Lung (tissue), 12 donors: ENCODE data around the gene CAMK1D. TPM values are rescaled to one million over a fixed set of nuclear protein-coding genes. Genes with fewer than 3 reads are reported as not detected.
"Not testable (repeated sequence)": the region's sequence is repeated elsewhere in the genome, so short reads cannot be mapped to it uniquely, and the experiment has no call there.

Source experiments
- ATAC-seq: fragments of 200-7000 bp; cut with Tn5 transposase; one replicate; pipeline ENCODE4 v1.9.1; 2020; ENCODE audit warnings: moderate number of reproducible peaks; ENCODE audit not compliant: insufficient read depth, low FRiP score
- DNase-seq, 3 donors: peaks; one replicate each; pipeline ENCODE4 v3.0.0-alpha.2; 2013 to 2017
- H3K27ac ChIP-seq, 2 donors: one replicate each; pipeline ENCODE4 v1.5.1; 2013; ENCODE audit warnings: mild to moderate bottlenecking in 2 of 2, moderate library complexity in 2 of 2, control low read depth in 1 of 2, inconsistent platforms in 1 of 2, low read depth in 1 of 2, low read length in 1 of 2
- H3K27me3 ChIP-seq, 3 donors: one replicate each; pipeline ENCODE4 v1.5.1; 2013; ENCODE audit warnings: low read length in 2 of 3; ENCODE audit not compliant: control insufficient read depth in 3 of 3, insufficient read depth in 3 of 3
- H3K36me3 ChIP-seq, 4 donors: one replicate each; pipeline ENCODE4 v1.5.1; 2013; ENCODE audit warnings: low read length in 4 of 4, mild to moderate bottlenecking in 1 of 4, moderate library complexity in 1 of 4; ENCODE audit not compliant: control insufficient read depth in 4 of 4, insufficient read depth in 4 of 4
- H3K4me1 ChIP-seq, 5 donors: one replicate each; pipeline ENCODE4 v1.5.1; 2013; ENCODE audit warnings: low read length in 5 of 5, mild to moderate bottlenecking in 2 of 5, moderate library complexity in 1 of 5; ENCODE audit not compliant: control insufficient read depth in 5 of 5, insufficient read depth in 5 of 5
- H3K4me3 ChIP-seq: one replicate; pipeline ENCODE4 v1.5.1; 2013; ENCODE audit warnings: mild to moderate bottlenecking, control low read depth, moderate library complexity
- H3K9ac ChIP-seq, 2 donors: one replicate each; pipeline ENCODE4 v1.5.1; 2013; ENCODE audit warnings: low read length in 2 of 2, control low read depth in 1 of 2; ENCODE audit not compliant: insufficient read depth in 1 of 2
- H3K9me3 ChIP-seq, 4 donors: one replicate each; pipeline ENCODE4 v1.5.1; 2013; ENCODE audit warnings: low read length in 3 of 4, mild to moderate bottlenecking in 1 of 4, moderate library complexity in 1 of 4; ENCODE audit not compliant: control insufficient read depth in 4 of 4, insufficient read depth in 3 of 4
- WGBS, 2 donors: extraction: QIAGEN DNeasy Blood & Tissue Kit; methylation state at CpG; one replicate each; pipeline ENCODE4 v1.1.7; 2013; 5-methylcytosine and 5-hydroxymethylcytosine counted together
- polyA plus RNA-seq, 2 donors: library from polyadenylated mRNA; stranded (reverse); fragments of 200-250 nt; gene quantifications; one replicate each; pipeline ENCODE4 v1.2.1, GENCODE V29; 2013
- total RNA-seq, 2 donors: library from RNA; depleted of rRNA in 1 of 2; stranded (reverse); fragments of >200 nt in 1 of 2; gene quantifications; one replicate each; pipeline ENCODE4 v1.2.1, GENCODE V29; 2014 to 2021
- TF ChIP-seq, protein P1 (sequence below): IDR thresholded peaks from 2 replicates; pipeline ENCODE4 v1.5.1; 2012; ENCODE audit warnings: mild to moderate bottlenecking; ENCODE audit errors: control extremely low read depth, extremely low read depth
- donor health status: control.
- donor health status: control.
- donor health status: Bipolar disorder and iron deficiency.
- donor health status: healthy.
- donor health status: DM: yes; HTN: yes; CAD: no.

The CAMK1D gene
- total and polyA plus RNA-seq, 4 donors, result 3.2 to 37.4 (median 7.0) TPM

DNA sequence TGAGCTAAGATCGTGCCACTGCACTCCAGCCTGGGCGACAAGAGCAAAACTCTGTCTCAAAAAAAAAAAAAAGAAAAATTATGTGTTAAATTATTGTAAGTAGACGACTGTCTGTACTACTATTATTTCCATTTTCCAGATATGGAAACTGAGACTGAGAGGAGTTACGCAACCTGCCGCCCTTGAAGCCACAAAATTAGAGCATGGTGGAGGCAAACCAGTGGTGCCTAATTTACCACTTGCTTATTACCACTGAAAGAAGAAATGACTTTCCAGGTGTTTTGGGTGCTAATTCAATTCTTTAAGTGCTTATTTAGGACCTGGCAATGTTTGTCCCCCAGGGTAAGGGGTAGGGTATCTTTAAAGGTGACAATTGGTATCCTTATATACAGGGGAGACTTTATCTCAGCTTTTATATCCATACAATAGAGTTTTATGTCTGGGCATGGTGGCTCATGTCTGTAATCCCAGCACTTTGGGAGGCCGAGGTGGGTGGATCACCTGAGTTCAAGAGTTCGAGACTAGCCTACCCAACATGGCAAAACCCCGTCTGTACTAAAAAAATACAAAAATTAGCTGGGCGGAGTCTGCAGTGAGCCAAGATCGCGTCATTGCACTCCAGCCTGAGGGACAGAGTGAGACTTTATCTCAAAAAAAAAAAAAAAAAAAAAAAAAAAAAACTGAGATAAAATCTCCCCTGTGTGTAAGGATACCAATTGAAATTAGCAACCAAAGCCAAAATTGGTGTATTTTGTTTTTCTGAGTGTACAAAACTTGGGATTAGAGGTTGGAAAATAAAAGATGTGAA, 16.6 kb upstream of the CAMK1D start:
- Histone ChIP-seq H3K9me3 (no peaks in the 10 kb centered on the region), H3K4me1 (peaks cover 0 to 3% (median 0%) of the 10 kb centered on the region in 5 donors), H3K27ac (peak overlapping the region in 1 of 2 donors; percentile 37), H3K9ac (no peak overlapping the region), H3K27me3 (peaks cover 0 to 9% (median 0%) of the 10 kb centered on the region in 3 donors), H3K36me3 (no peaks in the 10 kb centered on the region), H3K4me3 (no peak overlapping the region)
- DNase-seq (peak in 1 of 3 donors; percentile 8), ATAC-seq (no peak)
- TF ChIP-seq, protein P1, sequence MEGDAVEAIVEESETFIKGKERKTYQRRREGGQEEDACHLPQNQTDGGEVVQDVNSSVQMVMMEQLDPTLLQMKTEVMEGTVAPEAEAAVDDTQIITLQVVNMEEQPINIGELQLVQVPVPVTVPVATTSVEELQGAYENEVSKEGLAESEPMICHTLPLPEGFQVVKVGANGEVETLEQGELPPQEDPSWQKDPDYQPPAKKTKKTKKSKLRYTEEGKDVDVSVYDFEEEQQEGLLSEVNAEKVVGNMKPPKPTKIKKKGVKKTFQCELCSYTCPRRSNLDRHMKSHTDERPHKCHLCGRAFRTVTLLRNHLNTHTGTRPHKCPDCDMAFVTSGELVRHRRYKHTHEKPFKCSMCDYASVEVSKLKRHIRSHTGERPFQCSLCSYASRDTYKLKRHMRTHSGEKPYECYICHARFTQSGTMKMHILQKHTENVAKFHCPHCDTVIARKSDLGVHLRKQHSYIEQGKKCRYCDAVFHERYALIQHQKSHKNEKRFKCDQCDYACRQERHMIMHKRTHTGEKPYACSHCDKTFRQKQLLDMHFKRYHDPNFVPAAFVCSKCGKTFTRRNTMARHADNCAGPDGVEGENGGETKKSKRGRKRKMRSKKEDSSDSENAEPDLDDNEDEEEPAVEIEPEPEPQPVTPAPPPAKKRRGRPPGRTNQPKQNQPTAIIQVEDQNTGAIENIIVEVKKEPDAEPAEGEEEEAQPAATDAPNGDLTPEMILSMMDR, result no peak
- 77 to 85% methylated on average over 11 of the region's 11 CpGs for WGBS, 2 donors

DNA sequence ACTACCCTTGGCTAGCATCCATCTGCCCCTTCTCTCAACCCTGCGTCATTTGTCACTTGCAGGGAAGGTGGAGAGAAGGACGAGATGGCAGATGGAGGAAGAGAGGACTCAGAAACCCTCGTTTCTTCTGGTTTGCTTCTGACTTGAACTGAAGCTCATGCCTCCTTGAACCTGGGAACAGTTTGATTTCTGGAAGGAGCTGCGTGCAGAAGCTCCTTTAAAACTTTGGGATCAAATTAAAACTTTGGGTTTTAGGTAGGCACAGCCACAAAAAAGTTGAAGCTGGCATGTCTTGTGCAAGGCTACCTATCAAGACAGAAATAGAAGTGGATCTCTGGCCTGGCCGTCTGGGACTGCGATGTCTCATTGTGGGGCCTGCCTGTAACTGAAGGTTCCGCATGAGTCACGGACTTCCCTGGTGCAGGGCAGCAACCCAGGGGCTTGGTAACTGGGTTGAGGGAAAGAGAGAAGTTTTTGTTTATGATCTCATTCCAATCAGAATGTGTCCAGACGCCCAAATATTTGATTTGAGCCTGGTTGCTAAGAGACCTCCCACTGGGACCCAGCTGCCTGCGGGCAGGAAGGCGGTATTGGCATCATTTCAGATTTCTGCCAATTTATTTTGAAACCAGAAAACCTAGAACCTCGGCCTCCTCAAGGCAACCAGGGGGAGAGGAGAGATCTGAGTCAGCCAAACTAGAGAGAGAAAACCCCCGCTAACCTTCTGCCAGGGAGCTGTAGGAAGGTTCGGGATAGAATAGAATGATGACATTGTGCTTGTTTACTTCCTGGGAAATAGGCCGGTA, 15.8 kb upstream of the CAMK1D start:
- TF ChIP-seq, protein P1, result no peak
- Histone ChIP-seq H3K4me1 (peaks cover 0 to 3% (median 0%) of the 10 kb centered on the region in 5 donors), H3K9me3 (no peaks in the 10 kb centered on the region), H3K36me3 (no peaks in the 10 kb centered on the region), H3K27me3 (peaks cover 0 to 13% (median 0%) of the 10 kb centered on the region in 3 donors), H3K4me3 (no peak overlapping the region), H3K27ac (peak overlapping the region; percentile 35 to 37), H3K9ac (no peak overlapping the region)
- peak; percentile 42 to 69 (median 50) for DNase-seq
- ATAC-seq, result peak; percentile 94
- 24 to 29% methylated on average over 15 of the region's 15 CpGs for WGBS, 2 donors

DNA sequence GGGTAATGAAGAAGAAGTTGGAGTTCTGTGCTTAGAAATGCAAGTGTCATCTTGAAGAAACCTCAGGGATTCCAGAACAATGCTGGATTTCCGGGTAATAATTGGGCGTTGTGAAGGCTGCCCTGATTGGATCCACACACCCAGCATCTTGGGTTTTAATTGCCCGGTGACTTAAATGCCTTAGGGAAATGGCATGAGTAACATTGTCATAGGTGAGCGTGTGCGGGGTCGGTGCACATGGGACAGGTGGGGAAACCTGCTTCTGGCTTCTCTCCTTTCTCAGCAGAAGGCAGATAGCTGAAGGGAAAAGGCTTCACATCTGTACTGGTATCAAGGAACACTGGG, 15.2 kb upstream of the CAMK1D start:
- Histone ChIP-seq H3K36me3 (no peaks in the 10 kb centered on the region), H3K9me3 (no peaks in the 10 kb centered on the region), H3K4me1 (peaks cover 0 to 3% (median 0%) of the 10 kb centered on the region in 5 donors), H3K9ac (no peak overlapping the region), H3K27ac (peak overlapping the region in 1 of 2 donors; percentile 24), H3K4me3 (no peak overlapping the region), H3K27me3 (peaks cover 0 to 13% (median 0%) of the 10 kb centered on the region in 3 donors)
- TF ChIP-seq, protein P1, result no peak
- no peak for ATAC-seq
- 82 to 85% methylated on average over 6 of the region's 6 CpGs for WGBS, 2 donors
- no peak for DNase-seq

DNA sequence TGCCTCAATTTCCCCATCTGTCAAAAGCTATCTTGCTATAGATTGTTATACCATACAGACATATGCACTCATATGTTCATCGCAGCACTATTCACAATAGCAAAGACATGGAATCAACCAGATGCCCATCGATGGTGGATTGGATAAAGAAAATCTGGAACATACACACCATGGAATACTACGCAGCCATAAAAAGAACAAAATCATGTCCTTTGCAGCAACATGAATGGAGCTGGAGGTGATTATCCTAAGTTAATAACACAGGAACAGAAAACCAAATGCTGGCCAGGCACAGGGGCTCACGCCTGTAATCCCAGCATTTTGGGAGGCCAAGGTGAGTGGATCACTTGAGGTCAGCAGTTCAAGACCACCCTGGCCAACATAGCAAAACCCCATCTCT, 14.2 kb upstream of the CAMK1D start:
- H3K4me3 ChIP-seq, H3K36me3 ChIP-seq, H3K4me1 ChIP-seq, DNase-seq, H3K9me3 ChIP-seq, H3K9ac ChIP-seq, ATAC-seq, H3K27ac ChIP-seq: not testable (repeated sequence)
- H3K27me3 ChIP-seq, result peaks cover 0 to 13% (median 0%) of the 10 kb centered on the region in 3 donors
- WGBS, 2 donors, result 72 to 74% methylated on average over 4 of the region's 4 CpGs
